SK-N-SH treated with all-trans-retinoic acid at 6 μM for 48 hours (cell line): ENCODE results near the gene MARVELD3.

Experiments used
- ARNTL ChIP-seq: fragments of 450-650 bp; formaldehyde crosslinking; IDR thresholded peaks from 2 replicates; pipeline ENCODE4 v1.5.0; 2020; ENCODE audit warnings: low read depth, mild to moderate bottlenecking, moderate library complexity, borderline replicate concordance
- GLIS3 ChIP-seq: fragments of 250-450 bp; sonication (Bioruptor Pico); IDR thresholded peaks from 2 replicates; pipeline ENCODE4 v1.5.0; 2020; ENCODE audit warnings: mild to moderate bottlenecking, moderate library complexity
- OSR1 ChIP-seq: fragments of 250-450 bp; sonication (Bioruptor Pico); IDR thresholded peaks from 2 replicates; pipeline ENCODE4 v1.8.0; 2022; ENCODE audit warnings: moderate library complexity, mild to moderate bottlenecking, inconsistent platforms
- SNAI2 ChIP-seq: fragments of 250-450 bp; sonication (Bioruptor Pico); IDR thresholded peaks from 2 replicates; pipeline ENCODE4 v1.5.0; 2020; ENCODE audit warnings: mild to moderate bottlenecking, moderate library complexity
- ZC3H10 ChIP-seq: fragments of 250-450 bp; sonication (Bioruptor Pico); IDR thresholded peaks from 2 replicates; pipeline ENCODE4 v1.5.1; 2021; ENCODE audit warnings: mild to moderate bottlenecking, moderate library complexity
- ZFP3 ChIP-seq: fragments of 250-450 bp; sonication (Bioruptor Pico); IDR thresholded peaks from 2 replicates; pipeline ENCODE4 v1.5.0; 2020; ENCODE audit warnings: mild to moderate bottlenecking, moderate library complexity
- TF ChIP-seq, protein P1 (sequence below): fragments of 250-450 bp; sonication (Bioruptor Pico); IDR thresholded peaks from 2 replicates; pipeline ENCODE4 v1.5.0; 2020; ENCODE audit warnings: mild to moderate bottlenecking, moderate library complexity

DNA sequence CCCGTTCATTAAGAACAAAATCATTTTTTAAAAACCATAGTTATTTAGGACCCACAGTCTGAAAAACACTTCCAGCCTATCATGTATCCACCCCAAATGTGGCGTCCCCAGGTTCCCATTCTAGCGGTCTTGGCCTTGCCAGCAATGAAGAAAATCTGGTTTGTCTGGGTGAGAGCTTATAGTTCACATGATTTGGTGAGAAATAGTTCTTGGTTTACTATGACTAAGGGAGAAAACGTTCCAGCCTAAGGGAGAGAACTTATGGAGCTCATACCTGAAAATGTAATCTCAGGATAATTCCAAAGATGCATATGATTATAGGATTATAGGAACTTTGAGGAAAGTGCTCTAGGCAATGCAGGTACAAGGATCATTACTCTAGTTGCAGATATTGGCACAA lies 4.8 kb downstream of the MARVELD3 start:
- no peak for TF ChIP-seq ZFP3
- TF ChIP-seq ZC3H10 (CRISPR knock-in tag), result no peak
- no peak for TF ChIP-seq ARNTL (CRISPR knock-in tag)
- TF ChIP-seq, protein P1, sequence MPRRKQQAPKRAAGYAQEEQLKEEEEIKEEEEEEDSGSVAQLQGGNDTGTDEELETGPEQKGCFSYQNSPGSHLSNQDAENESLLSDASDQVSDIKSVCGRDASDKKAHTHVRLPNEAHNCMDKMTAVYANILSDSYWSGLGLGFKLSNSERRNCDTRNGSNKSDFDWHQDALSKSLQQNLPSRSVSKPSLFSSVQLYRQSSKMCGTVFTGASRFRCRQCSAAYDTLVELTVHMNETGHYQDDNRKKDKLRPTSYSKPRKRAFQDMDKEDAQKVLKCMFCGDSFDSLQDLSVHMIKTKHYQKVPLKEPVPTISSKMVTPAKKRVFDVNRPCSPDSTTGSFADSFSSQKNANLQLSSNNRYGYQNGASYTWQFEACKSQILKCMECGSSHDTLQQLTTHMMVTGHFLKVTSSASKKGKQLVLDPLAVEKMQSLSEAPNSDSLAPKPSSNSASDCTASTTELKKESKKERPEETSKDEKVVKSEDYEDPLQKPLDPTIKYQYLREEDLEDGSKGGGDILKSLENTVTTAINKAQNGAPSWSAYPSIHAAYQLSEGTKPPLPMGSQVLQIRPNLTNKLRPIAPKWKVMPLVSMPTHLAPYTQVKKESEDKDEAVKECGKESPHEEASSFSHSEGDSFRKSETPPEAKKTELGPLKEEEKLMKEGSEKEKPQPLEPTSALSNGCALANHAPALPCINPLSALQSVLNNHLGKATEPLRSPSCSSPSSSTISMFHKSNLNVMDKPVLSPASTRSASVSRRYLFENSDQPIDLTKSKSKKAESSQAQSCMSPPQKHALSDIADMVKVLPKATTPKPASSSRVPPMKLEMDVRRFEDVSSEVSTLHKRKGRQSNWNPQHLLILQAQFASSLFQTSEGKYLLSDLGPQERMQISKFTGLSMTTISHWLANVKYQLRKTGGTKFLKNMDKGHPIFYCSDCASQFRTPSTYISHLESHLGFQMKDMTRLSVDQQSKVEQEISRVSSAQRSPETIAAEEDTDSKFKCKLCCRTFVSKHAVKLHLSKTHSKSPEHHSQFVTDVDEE (CRISPR knock-in tag), result no peak
- TF ChIP-seq OSR1 (CRISPR knock-in tag), result no peak
- TF ChIP-seq GLIS3 (CRISPR knock-in tag), result no peak
- TF ChIP-seq SNAI2 (CRISPR knock-in tag), result no peak
